Lower leg skin (tissue), 4 donors: Measurements from ENCODE around the gene EIF3F. TPM values are rescaled to one million over a fixed set of nuclear protein-coding genes. Genes with fewer than 3 reads are reported as not detected.
A peak's percentile ranks its signal among the peaks of the same experiment; 100 is the strongest.

ENCODE experiments used
- DNase-seq, 2 donors: peaks; one replicate each; pipeline ENCODE4 v3.0.0-alpha.2; 2019; ENCODE audit warnings: low spot score in 2 of 2
- H3K4me3 ChIP-seq: fragments of 200-600 bp; sonication (generic); 2 replicates; pipeline ENCODE4 v1.5.1; 2017; ENCODE audit warnings: mild to moderate bottlenecking, low read depth; ENCODE audit not compliant: poor library complexity, severe bottlenecking
- CTCF ChIP-seq, 3 donors: fragments of 450-650 bp; IDR thresholded peaks; one replicate each; pipeline ENCODE4 v1.5.1; 2016; ENCODE audit warnings: antibody characterized with exemption in 3 of 3, mild to moderate bottlenecking in 3 of 3, moderate library complexity in 2 of 3
- POLR2A ChIP-seq, 2 donors: fragments of 450-650 bp; IDR thresholded peaks; one replicate each; pipeline ENCODE4 v1.6.1; 2016 to 2017; ENCODE audit warnings: antibody characterized with exemption in 2 of 2, mild to moderate bottlenecking in 1 of 2, moderate library complexity in 1 of 2
- WGBS, 2 donors: methylation state at CpG; one replicate each; pipeline ENCODE4 v1.1.5; 2018; 5-methylcytosine and 5-hydroxymethylcytosine counted together
- intact Hi-C: fragments of 100-400 bp; cut with DNase I; formaldehyde crosslinking; loops from one replicate; pipeline ENCODE4 v1.15.0; 2023; ENCODE audit warnings: low total_unique reads
- total RNA-seq, 4 donors: library from RNA; depleted of rRNA; stranded (reverse); fragments of >200 nt; gene quantifications; one replicate each; pipeline ENCODE4 v1.1.0, GENCODE V29; 2016

The EIF3F gene
- total RNA-seq, 4 donors from 2014 or later = 316 to 432 (median 384) TPM

GRCh38 chr11:8030526-8031247, 43.5 kb downstream of the EIF3F start:
- WGBS, 2 donors = 87 to 91% methylated on average over 8 of the region's 8 CpGs
- DNase-seq = peak in 1 of 2 donors; percentile 31
- TF ChIP-seq CTCF (IDR thresholded peaks at IDR 0.05) (no peak), POLR2A (IDR thresholded peaks at IDR 0.05) (no peak)
- intact Hi-C loops = loop anchor here (10.0 kb wide), 1 partner anchor 64 kb away; no protein-coding TSS in a partner anchor
- H3K4me3 ChIP-seq = no peak overlapping the region

- WGBS, 2 donors = 76 to 78% methylated on average over 31 to 32 of the region's 32 CpGs
- intact Hi-C loops = loop anchor here (10.0 kb wide), 1 partner anchor 63 kb away; no protein-coding TSS in a partner anchor
- TF ChIP-seq POLR2A (IDR thresholded peaks at IDR 0.05) = no peak
- TF ChIP-seq CTCF (IDR thresholded peaks at IDR 0.05) = no peak
- DNase-seq = peak in 1 of 2 donors; percentile 76
- H3K4me3 ChIP-seq = no peak overlapping the region
Measured at GRCh38 chr11:8031248-8032115, 44.3 kb downstream of the EIF3F start.

- H3K4me3 ChIP-seq = no peak overlapping the region
- 87% methylated on average over 10 of the region's 10 CpGs for WGBS, 2 donors
- no peak for TF ChIP-seq POLR2A (IDR thresholded peaks at IDR 0.05)
- TF ChIP-seq CTCF (IDR thresholded peaks at IDR 0.05) = no peak
- no peak for DNase-seq
- intact Hi-C loops = loop anchor here (10.0 kb wide), 1 partner anchor 63 kb away; no protein-coding TSS in a partner anchor
Measured at GRCh38 chr11:8032122-8032521, 45.0 kb downstream of the EIF3F start.

- intact Hi-C loops = loop anchor here (10.0 kb wide), 1 partner anchor 62 kb away; no protein-coding TSS in a partner anchor
- DNase-seq = peak in 1 of 2 donors; percentile 78
Measured at GRCh38 chr11:8032576-8033304, 45.6 kb downstream of the EIF3F start.

More at GRCh38 chr11:8032576-8033304, 45.6 kb downstream of the EIF3F start:
- no peak for TF ChIP-seq CTCF (IDR thresholded peaks at IDR 0.05)
- no peak overlapping the region for H3K4me3 ChIP-seq
- 36 to 40% methylated on average over 19 of the region's 20 CpGs for WGBS, 2 donors
